NCI-H2029 (cell line): ENCODE measurements around the gene NRG3.
"Not testable (repeated sequence)": the region's sequence is repeated elsewhere in the genome, so short reads cannot be mapped to it uniquely, and the experiment has no call there.

Experiments used
- DNase-seq: peaks from one replicate; lab custom pipeline; 2025; lab: John Stamatoyannopoulos, UW

NRG3 gene

GRCh38 chr10:82922755-82923154 is 1047.8 kb downstream of the NRG3 start:
- DNase-seq: no peak

GRCh38 chr10:82924711-82925110 is 1049.7 kb downstream of the NRG3 start:
- DNase-seq: no peak

- no peak for DNase-seq
Measured at GRCh38 chr10:82925547-82925946, 1050.6 kb downstream of the NRG3 start.

- DNase-seq: no peak
Measured at GRCh38 chr10:82932451-82932850, 1057.5 kb downstream of the NRG3 start.

GRCh38 chr10:82934429-82934828 is 1059.4 kb downstream of the NRG3 start:
- no peak for DNase-seq

- no peak for DNase-seq
Measured at GRCh38 chr10:82934947-82935346, 1060.0 kb downstream of the NRG3 start.

- no peak for DNase-seq
Measured at GRCh38 chr10:82938331-82938730, 1063.3 kb downstream of the NRG3 start.

- no peak for DNase-seq
Measured at GRCh38 chr10:82942286-82943099, 1067.5 kb downstream of the NRG3 start.

- no peak for DNase-seq
Measured at GRCh38 chr10:82943142-82943541, 1068.1 kb downstream of the NRG3 start.

GRCh38 chr10:82949816-82950575 is 1075.0 kb downstream of the NRG3 start:
- no peak for DNase-seq

GRCh38 chr10:82953331-82953730 is 1078.3 kb downstream of the NRG3 start:
- no peak for DNase-seq

- no peak for DNase-seq
Measured at GRCh38 chr10:82953909-82954308, 1078.9 kb downstream of the NRG3 start.

GRCh38 chr10:82960421-82961060 is 1085.5 kb downstream of the NRG3 start:
- DNase-seq: not testable (repeated sequence)

GRCh38 chr10:82961864-82962263 is 1086.9 kb downstream of the NRG3 start:
- DNase-seq: no peak

- DNase-seq: no peak
Measured at GRCh38 chr10:82966130-82966529, 1091.1 kb downstream of the NRG3 start.

GRCh38 chr10:82968533-82968932 is 1093.5 kb downstream of the NRG3 start:
- DNase-seq: no peak

GRCh38 chr10:82969405-82969804 is 1094.4 kb downstream of the NRG3 start:
- DNase-seq: no peak

GRCh38 chr10:82980321-82980720 is 1105.3 kb downstream of the NRG3 start:
- DNase-seq: no peak

GRCh38 chr10:82981137-82981723 is 1106.2 kb downstream of the NRG3 start:
- no peak for DNase-seq

- no peak for DNase-seq
Measured at GRCh38 chr10:82982110-82982608, 1107.2 kb downstream of the NRG3 start.

- no peak for DNase-seq
Measured at GRCh38 chr10:82986216-82986615, 1111.2 kb downstream of the NRG3 start.

- not testable (repeated sequence) for DNase-seq
Measured at GRCh38 chr10:83006479-83006878, 1131.5 kb downstream of the NRG3 start.
